ENCODE results near the gene MED22. TPM values are rescaled to one million over a fixed set of nuclear protein-coding genes. Genes with fewer than 3 reads are reported as not detected.
"Not testable (repeated sequence)": the region's sequence is repeated elsewhere in the genome, so short reads cannot be mapped to it uniquely, and the experiment has no call there.

Gene MED22
- total and polyA plus RNA-seq, 2 donors = 13.1 to 13.6 TPM

DNA sequence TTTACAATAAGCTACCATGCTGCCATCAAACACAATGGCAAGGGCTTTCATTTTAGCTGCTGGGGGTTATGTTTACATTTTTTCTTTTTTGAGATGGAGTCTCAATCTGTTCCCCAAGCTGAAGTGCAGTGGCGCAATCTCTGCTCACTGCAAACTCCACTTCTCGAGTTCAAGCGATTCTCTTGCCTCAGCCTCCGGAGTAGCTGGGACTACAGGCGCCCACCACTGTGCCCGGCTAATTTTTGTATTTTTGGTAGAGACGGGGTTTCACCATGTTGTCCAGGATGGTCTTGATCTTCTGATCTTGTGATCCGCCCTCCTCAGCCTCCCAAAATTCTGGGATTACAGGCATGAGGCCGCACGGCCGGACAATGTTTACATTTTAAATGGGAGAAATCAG lies 13.0 kb downstream of the MED22 start:
- not testable (repeated sequence) for H3K27ac ChIP-seq (ENCODE audit: low read depth in 1 of 2, low read length in 1 of 2); H3K27me3 ChIP-seq (ENCODE audit: control insufficient read depth in 2 of 2, insufficient read depth in 1 of 2, low read length in 1 of 2); DNase-seq (ENCODE audit: low read depth in 6 of 9, low spot score in 9 of 9); H3K9me3 ChIP-seq (ENCODE audit: control insufficient read depth in 2 of 2, insufficient read depth in 1 of 2, low read length in 1 of 2)
- Histone ChIP-seq H3K36me3 (ENCODE audit: control insufficient read depth in 2 of 2, insufficient read depth in 2 of 2, low read length in 1 of 2) (peaks cover 44 to 46% of the 10 kb centered on the region in 2 donors), H3K4me3 (ENCODE audit: low read length in 2 of 2) (peak overlapping the region; percentile 63 to 71), H3K4me1 (ENCODE audit: control insufficient read depth in 2 of 2, insufficient read depth in 2 of 2, low read length in 2 of 2) (peaks cover 14% of the 10 kb centered on the region in 2 donors)
- 95% methylated on average over 11 of the region's 11 CpGs for WGBS

DNA sequence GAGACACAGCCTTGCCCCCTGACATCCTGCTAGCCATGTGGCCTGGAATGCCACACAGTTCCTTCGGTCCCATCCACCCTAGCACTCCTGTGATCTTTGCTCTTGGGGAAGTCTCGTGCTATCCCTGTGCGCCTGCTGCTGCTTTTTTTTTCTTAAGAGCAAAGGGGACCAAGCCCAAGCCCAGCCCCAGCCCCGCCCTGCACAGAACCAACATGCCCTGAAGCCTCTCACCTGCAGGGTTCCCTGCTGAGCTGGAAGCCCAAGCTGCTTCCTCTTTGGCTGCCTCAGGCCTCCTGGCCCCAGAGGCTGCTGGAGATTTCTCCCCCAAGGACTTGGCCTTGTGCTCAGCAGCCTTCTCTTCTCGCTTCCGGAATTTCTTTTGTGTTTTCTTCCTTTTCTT lies 13.8 kb downstream of the MED22 start:
- H3K27ac ChIP-seq (ENCODE audit: low read depth in 1 of 2, low read length in 1 of 2) = no peak overlapping the region
- DNase-seq (ENCODE audit: low read depth in 6 of 9, low spot score in 9 of 9) = no peak
- H3K27me3 ChIP-seq (ENCODE audit: control insufficient read depth in 2 of 2, insufficient read depth in 1 of 2, low read length in 1 of 2) = no peaks in the 10 kb centered on the region
- peaks cover 0 to 7% of the 10 kb centered on the region in 2 donors for H3K9me3 ChIP-seq (ENCODE audit: control insufficient read depth in 2 of 2, insufficient read depth in 1 of 2, low read length in 1 of 2)
- peaks cover 39 to 46% of the 10 kb centered on the region in 2 donors for H3K36me3 ChIP-seq (ENCODE audit: control insufficient read depth in 2 of 2, insufficient read depth in 2 of 2, low read length in 1 of 2)
- H3K4me3 ChIP-seq (ENCODE audit: low read length in 2 of 2) = no peak overlapping the region
- H3K4me1 ChIP-seq (ENCODE audit: control insufficient read depth in 2 of 2, insufficient read depth in 2 of 2, low read length in 2 of 2) = peaks cover 14% of the 10 kb centered on the region in 2 donors
- 97% methylated on average over 6 of the region's 6 CpGs for WGBS

DNA sequence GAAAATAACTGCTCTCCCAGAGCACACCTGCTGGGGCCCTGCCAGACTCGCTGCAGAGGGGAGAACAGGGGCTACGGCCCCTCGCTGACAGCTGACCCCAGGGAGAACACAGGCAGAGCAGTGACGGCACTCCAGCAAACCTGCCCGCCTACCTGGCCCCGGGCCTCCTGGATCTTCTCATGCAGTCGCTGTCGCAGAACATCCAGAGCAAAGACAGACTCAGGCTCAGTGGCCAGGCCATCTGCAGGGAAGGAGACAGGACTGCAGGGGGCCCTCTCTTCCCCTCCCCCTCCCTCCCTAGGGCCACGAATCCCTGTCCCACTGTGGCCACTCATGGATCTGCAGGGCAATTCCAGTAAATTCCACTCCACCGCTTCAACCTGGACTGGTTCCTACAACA lies 14.4 kb downstream of the MED22 start:
- no peak for DNase-seq (ENCODE audit: low read depth in 6 of 9, low spot score in 9 of 9)
- Histone ChIP-seq H3K36me3 (ENCODE audit: control insufficient read depth in 2 of 2, insufficient read depth in 2 of 2, low read length in 1 of 2) (peaks cover 39 to 46% of the 10 kb centered on the region in 2 donors), H3K4me1 (ENCODE audit: control insufficient read depth in 2 of 2, insufficient read depth in 2 of 2, low read length in 2 of 2) (peaks cover 14% of the 10 kb centered on the region in 2 donors), H3K4me3 (ENCODE audit: low read length in 2 of 2) (no peak overlapping the region), H3K9me3 (ENCODE audit: control insufficient read depth in 2 of 2, insufficient read depth in 1 of 2, low read length in 1 of 2) (peaks cover 0 to 7% of the 10 kb centered on the region in 2 donors), H3K27me3 (ENCODE audit: control insufficient read depth in 2 of 2, insufficient read depth in 1 of 2, low read length in 1 of 2) (no peaks in the 10 kb centered on the region), H3K27ac (ENCODE audit: low read depth in 1 of 2, low read length in 1 of 2) (no peak overlapping the region)
- 96% methylated on average over 10 of the region's 10 CpGs for WGBS

DNA sequence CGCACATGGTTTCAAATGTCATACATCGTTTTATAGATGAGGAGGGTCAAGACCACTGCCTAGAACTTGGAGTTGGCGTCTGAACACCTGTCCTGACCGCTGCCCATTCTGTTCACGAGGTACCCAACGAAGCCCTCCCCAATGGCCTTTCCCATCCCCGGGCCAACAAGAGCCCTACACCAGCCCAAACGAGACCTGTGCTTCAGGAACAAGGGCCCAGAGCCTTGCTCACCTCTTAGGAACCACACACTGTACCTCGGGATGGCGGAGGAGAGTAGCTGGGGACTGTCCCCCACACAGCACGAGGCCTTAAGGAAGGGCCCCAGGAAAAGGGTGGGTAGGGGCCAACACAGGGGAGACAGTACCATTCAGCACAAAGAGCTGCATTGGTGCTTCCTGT lies 14.9 kb downstream of the MED22 start:
- 90% methylated on average over 11 of the region's 11 CpGs for WGBS
- H3K27me3 ChIP-seq (ENCODE audit: control insufficient read depth in 2 of 2, insufficient read depth in 1 of 2, low read length in 1 of 2) = no peaks in the 10 kb centered on the region
- no peak overlapping the region for H3K27ac ChIP-seq (ENCODE audit: low read depth in 1 of 2, low read length in 1 of 2)
- H3K4me3 ChIP-seq (ENCODE audit: low read length in 2 of 2) = no peak overlapping the region
- H3K36me3 ChIP-seq (ENCODE audit: control insufficient read depth in 2 of 2, insufficient read depth in 2 of 2, low read length in 1 of 2) = peaks cover 39 to 46% of the 10 kb centered on the region in 2 donors
- H3K4me1 ChIP-seq (ENCODE audit: control insufficient read depth in 2 of 2, insufficient read depth in 2 of 2, low read length in 2 of 2) = peaks cover 14% of the 10 kb centered on the region in 2 donors
- peaks cover 0 to 7% of the 10 kb centered on the region in 2 donors for H3K9me3 ChIP-seq (ENCODE audit: control insufficient read depth in 2 of 2, insufficient read depth in 1 of 2, low read length in 1 of 2)
- no peak for DNase-seq (ENCODE audit: low read depth in 6 of 9, low spot score in 9 of 9)

DNA sequence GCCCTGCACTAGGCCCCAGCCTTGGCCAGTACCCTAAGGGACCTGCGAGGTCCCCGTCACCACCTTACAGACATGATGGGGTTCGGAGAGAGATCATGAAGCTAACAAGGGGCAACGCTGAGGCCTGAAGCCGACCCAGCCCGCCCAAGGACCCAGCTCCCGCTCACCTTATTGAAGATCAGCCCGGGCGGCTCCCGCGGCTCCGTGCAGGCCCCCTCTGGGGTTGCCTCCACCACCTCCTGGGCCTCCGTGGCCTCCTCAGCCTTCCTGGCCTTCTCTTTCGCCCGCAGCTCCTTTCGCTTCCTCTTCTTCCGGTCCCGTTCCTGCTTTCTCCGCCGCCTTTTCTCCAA lies 15.6 kb downstream of the MED22 start:
- 93% methylated on average over 20 of the region's 20 CpGs for WGBS
- no peak for DNase-seq (ENCODE audit: low read depth in 6 of 9, low spot score in 9 of 9)
- H3K27me3 ChIP-seq (ENCODE audit: control insufficient read depth in 2 of 2, insufficient read depth in 1 of 2, low read length in 1 of 2) = no peaks in the 10 kb centered on the region
- H3K4me1 ChIP-seq (ENCODE audit: control insufficient read depth in 2 of 2, insufficient read depth in 2 of 2, low read length in 2 of 2) = peaks cover 14% of the 10 kb centered on the region in 2 donors
- peaks cover 39 to 46% of the 10 kb centered on the region in 2 donors for H3K36me3 ChIP-seq (ENCODE audit: control insufficient read depth in 2 of 2, insufficient read depth in 2 of 2, low read length in 1 of 2)
- H3K9me3 ChIP-seq (ENCODE audit: control insufficient read depth in 2 of 2, insufficient read depth in 1 of 2, low read length in 1 of 2) = peaks cover 0 to 7% of the 10 kb centered on the region in 2 donors
- no peak overlapping the region for H3K4me3 ChIP-seq (ENCODE audit: low read length in 2 of 2)
- no peak overlapping the region for H3K27ac ChIP-seq (ENCODE audit: low read depth in 1 of 2, low read length in 1 of 2)

GRCh38 chr9:133331641-133332380 lies 16.1 kb downstream of the MED22 start:
- 98% methylated on average over 57 of the region's 57 CpGs for WGBS
- H3K27me3 ChIP-seq (ENCODE audit: control insufficient read depth in 2 of 2, insufficient read depth in 1 of 2, low read length in 1 of 2) = no peaks in the 10 kb centered on the region
- H3K27ac ChIP-seq (ENCODE audit: low read depth in 1 of 2, low read length in 1 of 2) = no peak overlapping the region
- H3K36me3 ChIP-seq (ENCODE audit: control insufficient read depth in 2 of 2, insufficient read depth in 2 of 2, low read length in 1 of 2) = peaks cover 39 to 46% of the 10 kb centered on the region in 2 donors
- H3K4me1 ChIP-seq (ENCODE audit: control insufficient read depth in 2 of 2, insufficient read depth in 2 of 2, low read length in 2 of 2) = peaks cover 14% of the 10 kb centered on the region in 2 donors
- no peak for DNase-seq (ENCODE audit: low read depth in 6 of 9, low spot score in 9 of 9)
- H3K4me3 ChIP-seq (ENCODE audit: low read length in 2 of 2) = no peak overlapping the region
- H3K9me3 ChIP-seq (ENCODE audit: control insufficient read depth in 2 of 2, insufficient read depth in 1 of 2, low read length in 1 of 2) = peaks cover 0 to 7% of the 10 kb centered on the region in 2 donors

DNA sequence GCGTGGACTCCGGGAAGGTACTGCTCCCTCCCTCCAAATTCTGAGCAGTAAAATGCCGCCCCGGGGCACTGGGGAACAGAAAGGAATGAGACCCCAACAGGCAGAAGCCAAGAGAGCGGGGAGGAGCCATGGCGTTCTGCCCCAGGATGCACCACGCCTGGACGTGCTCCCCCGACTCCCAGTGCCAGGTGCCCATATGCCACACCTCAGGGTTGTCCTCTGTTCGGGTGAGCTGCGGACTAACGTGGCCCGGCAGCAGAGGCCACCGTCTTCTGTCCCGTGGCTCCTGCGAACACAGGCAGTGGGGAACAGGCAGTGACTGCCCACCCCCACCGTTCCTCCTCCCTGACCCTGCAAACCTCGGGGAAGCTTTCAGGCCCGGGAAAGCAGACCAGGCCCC lies 16.7 kb downstream of the MED22 start:
- 95% methylated on average over 19 of the region's 19 CpGs for WGBS
- H3K36me3 ChIP-seq (ENCODE audit: control insufficient read depth in 2 of 2, insufficient read depth in 2 of 2, low read length in 1 of 2) = peaks cover 39 to 46% of the 10 kb centered on the region in 2 donors
- no peak overlapping the region for H3K27ac ChIP-seq (ENCODE audit: low read depth in 1 of 2, low read length in 1 of 2)
- no peak overlapping the region for H3K4me3 ChIP-seq (ENCODE audit: low read length in 2 of 2)
- peaks cover 0 to 5% of the 10 kb centered on the region in 2 donors for H3K9me3 ChIP-seq (ENCODE audit: control insufficient read depth in 2 of 2, insufficient read depth in 1 of 2, low read length in 1 of 2)
- H3K27me3 ChIP-seq (ENCODE audit: control insufficient read depth in 2 of 2, insufficient read depth in 1 of 2, low read length in 1 of 2) = no peaks in the 10 kb centered on the region
- peaks cover 10% of the 10 kb centered on the region in 2 donors for H3K4me1 ChIP-seq (ENCODE audit: control insufficient read depth in 2 of 2, insufficient read depth in 2 of 2, low read length in 2 of 2)
- no peak for DNase-seq (ENCODE audit: low read depth in 6 of 9, low spot score in 9 of 9)

DNA sequence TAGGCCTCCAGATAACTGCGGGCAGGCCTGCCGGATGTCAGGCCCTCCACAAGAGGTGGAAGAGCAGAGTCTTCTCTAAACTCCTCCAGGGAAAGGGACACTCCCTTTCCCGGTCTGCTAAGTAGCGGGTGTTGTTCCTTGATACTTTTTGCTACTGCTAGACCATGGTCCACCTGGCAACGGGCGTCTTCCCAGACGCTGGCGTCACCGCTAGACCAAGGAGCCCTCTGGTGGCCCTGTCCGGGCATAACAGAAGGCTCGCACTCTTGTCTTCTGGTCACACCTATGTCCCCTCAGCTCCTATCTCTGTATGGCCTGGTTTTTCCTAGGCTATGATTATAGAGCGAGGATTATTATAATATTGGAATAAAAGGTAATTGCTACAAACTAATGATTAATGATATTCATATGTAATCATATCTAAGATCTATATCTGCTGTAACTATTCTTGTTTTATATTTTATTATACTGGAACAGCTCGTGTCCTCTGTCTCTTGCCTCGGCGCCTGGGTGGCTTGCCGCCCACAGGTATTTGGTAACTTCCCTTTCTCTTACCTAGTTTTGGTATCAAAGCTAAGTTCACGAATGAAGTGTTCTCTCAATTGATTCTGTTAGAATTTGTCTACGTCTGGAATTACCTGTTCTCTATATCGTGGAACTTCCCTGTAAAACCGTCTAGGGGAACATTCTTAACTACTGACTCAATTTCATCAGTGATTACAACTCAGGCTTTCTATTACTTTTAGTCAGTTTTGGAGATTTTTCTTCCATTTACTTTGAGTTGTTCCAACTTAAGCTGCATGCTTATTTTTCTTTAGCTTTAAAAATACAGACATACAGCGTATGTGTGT lies 18.4 kb downstream of the MED22 start:
- H3K27me3 ChIP-seq (ENCODE audit: control insufficient read depth in 2 of 2, insufficient read depth in 1 of 2, low read length in 1 of 2); H3K4me3 ChIP-seq (ENCODE audit: low read length in 2 of 2); DNase-seq (ENCODE audit: low read depth in 6 of 9, low spot score in 9 of 9); H3K9me3 ChIP-seq (ENCODE audit: control insufficient read depth in 2 of 2, insufficient read depth in 1 of 2, low read length in 1 of 2); H3K4me1 ChIP-seq (ENCODE audit: control insufficient read depth in 2 of 2, insufficient read depth in 2 of 2, low read length in 2 of 2); H3K27ac ChIP-seq (ENCODE audit: low read depth in 1 of 2, low read length in 1 of 2): not testable (repeated sequence)
- H3K36me3 ChIP-seq (ENCODE audit: control insufficient read depth in 2 of 2, insufficient read depth in 2 of 2, low read length in 1 of 2) = peaks cover 39 to 46% of the 10 kb centered on the region in 2 donors
- 83% methylated on average over 21 of the region's 21 CpGs for WGBS

- no peaks in the 10 kb centered on the region for H3K4me1 ChIP-seq (ENCODE audit: control insufficient read depth in 2 of 2, insufficient read depth in 2 of 2, low read length in 2 of 2)
- WGBS = 97% methylated on average over 10 of the region's 10 CpGs
- peaks cover 0 to 3% of the 10 kb centered on the region in 2 donors for H3K9me3 ChIP-seq (ENCODE audit: control insufficient read depth in 2 of 2, insufficient read depth in 1 of 2, low read length in 1 of 2)
- peaks cover 24 to 30% of the 10 kb centered on the region in 2 donors for H3K36me3 ChIP-seq (ENCODE audit: control insufficient read depth in 2 of 2, insufficient read depth in 2 of 2, low read length in 1 of 2)
- H3K4me3 ChIP-seq (ENCODE audit: low read length in 2 of 2) = no peak overlapping the region
- H3K27me3 ChIP-seq (ENCODE audit: control insufficient read depth in 2 of 2, insufficient read depth in 1 of 2, low read length in 1 of 2) = no peaks in the 10 kb centered on the region
- no peak for DNase-seq (ENCODE audit: low read depth in 6 of 9, low spot score in 9 of 9)
- H3K27ac ChIP-seq (ENCODE audit: low read depth in 1 of 2, low read length in 1 of 2) = no peak overlapping the region
These were observed 20.0 kb downstream of the MED22 start for GRCh38 chr9:133327834-133328484.

Data from thymus (tissue), 11 donors.